HUES6 (cell line): Measurements from ENCODE around the gene HYCC1.
"Not testable (repeated sequence)": the region's sequence is repeated elsewhere in the genome, so short reads cannot be mapped to it uniquely, and the experiment has no call there.

Experiments used
- H3K27ac ChIP-seq: 2 replicates; pipeline ENCODE4 v1.7.0; 2013; ENCODE audit warnings: low read depth, mild to moderate bottlenecking, low read length, inconsistent platforms
- H3K27me3 ChIP-seq: 2 replicates; pipeline ENCODE4 v1.6.1; 2013; ENCODE audit warnings: low read length; ENCODE audit not compliant: control insufficient read depth, insufficient read depth
- H3K36me3 ChIP-seq: 2 replicates; pipeline ENCODE4 v1.6.1; 2013; ENCODE audit warnings: low read length; ENCODE audit not compliant: control insufficient read depth, insufficient read depth
- H3K4me1 ChIP-seq: 2 replicates; pipeline ENCODE4 v1.6.1; 2013; ENCODE audit warnings: low read length; ENCODE audit not compliant: control insufficient read depth, insufficient read depth
- H3K4me3 ChIP-seq: 2 replicates; pipeline ENCODE4 v1.5.1; 2013; ENCODE audit warnings: low read depth, low read length
- H3K9ac ChIP-seq: one replicate; pipeline ENCODE4 v1.6.1; 2013; ENCODE audit warnings: mild to moderate bottlenecking, low read length
- H3K9me3 ChIP-seq: 2 replicates; pipeline ENCODE4 v1.6.1; 2013; ENCODE audit warnings: low read depth, low read length; ENCODE audit not compliant: control insufficient read depth, insufficient read depth

The HYCC1 gene

DNA sequence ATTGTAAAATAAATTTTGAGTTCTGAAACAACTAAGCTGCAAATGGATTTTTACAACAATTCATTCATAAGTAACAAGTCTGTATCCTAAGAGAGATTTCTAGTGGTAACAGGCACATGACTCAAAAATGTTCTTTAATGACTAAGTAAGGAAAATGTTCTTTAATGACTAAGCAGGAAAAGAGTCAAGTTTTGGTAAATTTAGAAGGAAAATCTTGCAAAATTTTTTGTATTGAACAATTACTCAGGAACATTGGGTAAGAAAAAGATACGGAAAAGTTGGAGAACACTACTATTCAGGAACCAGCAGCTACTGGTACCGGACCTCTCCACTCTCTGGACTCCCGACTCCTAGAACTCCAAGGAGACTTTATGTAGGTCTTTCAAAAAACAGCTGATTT is 33.5 kb downstream of the HYCC1 start:
- no peak overlapping the region for H3K9ac ChIP-seq
- peaks cover 35% of the 10 kb centered on the region for H3K36me3 ChIP-seq
- H3K27me3 ChIP-seq, result no peaks in the 10 kb centered on the region
- 0 out of 2 replicates have a peak, but pooled peaks cover 10% of the 10 kb centered on the region for H3K4me1 ChIP-seq
- H3K4me3 ChIP-seq, result no peak overlapping the region
- H3K9me3 ChIP-seq, result no peaks in the 10 kb centered on the region
- no peak overlapping the region for H3K27ac ChIP-seq

DNA sequence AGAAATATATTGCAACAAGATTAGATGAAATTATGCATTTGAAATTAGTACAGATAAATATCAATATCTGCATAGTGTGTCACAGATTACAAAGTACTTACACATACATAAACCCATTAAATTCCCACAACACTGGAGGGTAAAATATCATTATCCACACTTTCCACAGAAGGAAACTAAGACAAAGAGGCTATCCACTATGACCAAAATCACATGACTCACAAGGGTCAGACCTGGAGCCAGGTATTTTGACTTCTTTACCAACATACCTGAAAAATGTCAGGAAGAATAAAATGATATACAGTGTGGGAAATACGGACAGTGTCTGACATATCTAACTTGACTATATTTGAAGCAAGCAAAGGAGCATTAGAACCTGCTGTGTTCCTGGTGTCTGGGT is 34.1 kb downstream of the HYCC1 start:
- Histone ChIP-seq H3K4me3 (no peak overlapping the region), H3K27ac (no peak overlapping the region), H3K4me1 (0 out of 2 replicates have a peak, but pooled peaks cover 10% of the 10 kb centered on the region), H3K36me3 (peaks cover 39% of the 10 kb centered on the region), H3K9me3 (no peaks in the 10 kb centered on the region), H3K27me3 (no peaks in the 10 kb centered on the region), H3K9ac (no peak overlapping the region)

DNA sequence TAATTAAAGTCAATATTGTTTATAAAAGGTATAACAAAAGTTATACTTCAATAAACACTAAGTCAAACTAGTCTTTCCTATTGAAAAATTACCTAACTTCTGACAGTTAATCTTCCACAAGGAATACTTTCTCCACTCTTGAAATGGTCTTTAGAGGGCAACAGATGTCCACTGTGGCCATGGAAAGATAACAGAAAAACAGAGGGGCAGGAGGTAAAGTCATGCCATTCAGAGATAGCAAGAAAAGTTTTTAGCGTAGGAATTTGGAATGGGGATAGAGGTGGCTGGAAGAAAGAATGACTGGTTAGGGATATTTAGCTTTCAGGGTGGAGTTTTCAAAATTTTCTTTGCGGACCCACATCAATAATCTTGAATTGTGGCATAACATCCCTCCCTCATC is 34.7 kb downstream of the HYCC1 start:
- Histone ChIP-seq H3K27me3 (no peaks in the 10 kb centered on the region), H3K9me3 (no peaks in the 10 kb centered on the region), H3K4me1 (peaks cover 7% of the 10 kb centered on the region; the same call in 1 of the 2 replicates), H3K36me3 (peaks cover 45% of the 10 kb centered on the region), H3K9ac (no peak overlapping the region), H3K27ac (no peak overlapping the region), H3K4me3 (no peak overlapping the region)

DNA sequence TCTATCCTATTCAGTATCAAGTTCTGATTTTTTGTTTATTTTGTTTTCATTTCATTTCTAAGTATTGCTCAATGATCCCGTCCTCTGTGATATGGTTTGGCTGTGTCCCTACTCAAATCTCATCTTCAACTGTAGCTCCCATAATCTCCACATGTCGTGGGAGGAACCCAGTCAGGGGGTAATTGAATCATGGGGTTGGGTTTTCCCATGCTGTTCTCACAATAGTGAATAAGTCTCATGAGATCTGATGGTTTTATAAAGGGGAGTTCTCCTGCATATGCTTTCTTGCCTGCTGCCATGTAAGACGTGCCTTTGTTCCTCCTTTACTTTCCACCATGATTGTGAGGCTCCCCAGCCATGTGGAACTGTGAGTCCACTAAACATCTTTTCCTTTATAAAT is 39.3 kb downstream of the HYCC1 start:
- not testable (repeated sequence) for H3K4me3 ChIP-seq, H3K27ac ChIP-seq, H3K9ac ChIP-seq, H3K27me3 ChIP-seq, H3K9me3 ChIP-seq, H3K4me1 ChIP-seq
- H3K36me3 ChIP-seq, result peaks cover 80% of the 10 kb centered on the region

DNA sequence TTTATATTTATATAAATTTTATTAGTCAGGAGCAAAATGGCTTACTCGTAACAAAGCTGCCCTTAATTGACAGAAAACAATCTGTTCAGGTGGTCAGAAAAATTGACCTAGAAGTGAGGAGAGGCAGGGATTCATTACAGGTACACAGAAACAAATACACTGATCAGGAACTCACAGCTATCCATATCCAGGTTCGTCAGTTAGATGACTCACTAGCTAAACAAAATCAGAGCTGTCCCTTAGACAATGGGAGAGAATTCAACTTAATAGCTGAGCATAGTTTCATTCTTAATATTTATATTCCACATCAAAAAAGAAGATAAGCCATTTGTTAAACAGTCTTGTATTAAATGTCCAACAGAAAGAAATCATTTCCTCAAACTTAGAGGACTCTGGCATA is 41.7 kb downstream of the HYCC1 start:
- no peaks in the 10 kb centered on the region; the same call in 1 of the 2 replicates for H3K4me1 ChIP-seq
- no peak overlapping the region for H3K4me3 ChIP-seq
- H3K27ac ChIP-seq, result no peak overlapping the region
- H3K27me3 ChIP-seq, result no peaks in the 10 kb centered on the region
- H3K9ac ChIP-seq, result no peak overlapping the region
- H3K36me3 ChIP-seq, result peaks cover 84% of the 10 kb centered on the region
- H3K9me3 ChIP-seq, result no peaks in the 10 kb centered on the region

DNA sequence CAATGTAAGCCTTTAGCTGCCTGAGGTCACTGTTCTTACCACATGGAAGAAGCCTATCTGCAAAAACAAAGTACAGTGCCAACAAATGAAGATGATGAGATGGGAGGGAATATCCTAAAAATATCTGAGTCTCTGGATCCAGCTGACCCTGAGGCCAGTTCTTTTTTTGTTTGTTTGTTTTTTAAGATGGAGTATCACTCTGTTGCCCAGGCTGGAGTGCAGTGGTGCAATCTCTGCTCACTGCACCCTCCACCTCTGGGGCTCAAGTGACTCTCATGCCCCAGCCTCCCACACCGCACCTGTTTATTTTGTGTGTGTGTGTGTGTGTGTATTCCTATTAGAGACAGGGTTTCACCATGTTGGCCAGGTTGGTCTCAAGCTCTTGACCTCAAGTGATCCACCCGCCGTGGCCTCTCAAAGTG is 44.9 kb downstream of the HYCC1 start:
- H3K9me3 ChIP-seq, result no peaks in the 10 kb centered on the region
- no peaks in the 10 kb centered on the region for H3K4me1 ChIP-seq
- H3K27me3 ChIP-seq, result no peaks in the 10 kb centered on the region
- H3K4me3 ChIP-seq, result no peak overlapping the region
- H3K36me3 ChIP-seq, result peaks cover 60% of the 10 kb centered on the region
- no peak overlapping the region for H3K9ac ChIP-seq
- H3K27ac ChIP-seq, result no peak overlapping the region
